GM04504 (cell line): ENCODE results near the gene SNHG17.
"Not testable (repeated sequence)": the region's sequence is repeated elsewhere in the genome, so short reads cannot be mapped to it uniquely, and the experiment has no call there.

Experiments
- DNase-seq: peaks from one replicate; pipeline ENCODE4 v3.0.0-alpha.2; 2012; ENCODE audit warnings: low read depth

SNHG17 gene

DNA sequence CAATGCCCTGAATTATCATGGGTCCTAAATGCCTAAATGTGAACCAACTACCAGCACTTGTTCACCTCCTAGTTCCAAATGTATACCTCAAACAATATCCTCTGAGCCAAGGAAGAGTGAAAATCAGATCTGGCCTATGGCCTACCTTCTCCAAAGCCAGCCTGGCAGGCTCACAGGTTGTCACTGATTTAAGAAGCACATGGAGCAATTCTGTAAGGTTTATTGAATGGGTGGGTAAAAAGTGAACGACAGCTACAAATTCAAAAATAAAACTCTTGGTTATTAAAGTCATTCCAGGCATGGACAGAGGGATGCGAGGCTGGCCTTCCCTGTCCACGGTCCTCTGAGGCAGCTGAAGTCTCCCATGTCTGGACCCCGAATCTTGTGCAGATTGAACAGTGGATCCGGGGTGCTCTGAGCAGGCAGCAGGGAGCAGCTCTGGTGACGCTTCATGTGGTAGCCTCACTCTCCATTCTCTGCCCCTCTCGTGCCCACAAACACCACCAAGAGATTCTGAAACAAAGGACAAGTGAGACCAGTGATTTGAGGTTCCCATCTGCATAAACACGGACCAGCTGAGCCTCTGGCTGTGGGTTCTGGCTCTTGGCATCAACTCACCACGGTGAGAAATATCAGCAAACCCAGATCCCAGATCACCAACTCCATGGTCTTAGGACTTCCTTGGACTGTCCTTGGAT lies 14.6 kb downstream of the SNHG17 start:
- DNase-seq: no peak

DNA sequence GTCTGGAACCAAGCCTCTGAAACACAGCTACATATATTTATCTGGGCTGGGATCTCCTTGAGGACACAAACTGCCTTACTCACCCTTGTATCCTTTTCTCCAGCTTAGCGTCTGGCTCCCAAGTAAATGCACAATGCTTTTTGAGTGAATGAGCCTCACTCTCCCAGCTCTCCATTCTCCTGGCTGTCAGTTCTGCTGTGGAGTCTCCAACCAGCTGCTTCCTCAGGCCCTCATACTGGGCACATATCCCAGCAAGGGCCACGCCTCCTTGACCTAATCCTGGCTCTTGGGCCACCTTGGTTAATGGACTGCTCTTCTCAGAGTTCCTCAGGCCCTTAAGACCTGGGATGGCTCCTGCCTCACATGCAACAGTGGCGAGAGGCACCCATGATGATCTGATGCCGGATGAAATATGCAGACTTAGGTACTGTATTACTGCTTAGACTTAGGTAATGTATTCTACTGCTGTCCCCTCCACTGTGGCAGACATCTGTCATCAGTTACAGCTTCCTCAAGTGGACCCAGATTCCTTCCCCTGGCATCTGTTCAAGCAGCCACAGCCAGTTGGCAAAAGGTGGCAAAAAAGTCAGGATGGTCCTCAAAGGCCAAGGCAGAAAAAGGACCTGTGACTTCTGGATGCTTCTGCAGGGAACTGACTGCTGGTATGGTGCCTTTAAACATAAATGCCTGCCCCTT lies 16.5 kb downstream of the SNHG17 start:
- DNase-seq: no peak

DNA sequence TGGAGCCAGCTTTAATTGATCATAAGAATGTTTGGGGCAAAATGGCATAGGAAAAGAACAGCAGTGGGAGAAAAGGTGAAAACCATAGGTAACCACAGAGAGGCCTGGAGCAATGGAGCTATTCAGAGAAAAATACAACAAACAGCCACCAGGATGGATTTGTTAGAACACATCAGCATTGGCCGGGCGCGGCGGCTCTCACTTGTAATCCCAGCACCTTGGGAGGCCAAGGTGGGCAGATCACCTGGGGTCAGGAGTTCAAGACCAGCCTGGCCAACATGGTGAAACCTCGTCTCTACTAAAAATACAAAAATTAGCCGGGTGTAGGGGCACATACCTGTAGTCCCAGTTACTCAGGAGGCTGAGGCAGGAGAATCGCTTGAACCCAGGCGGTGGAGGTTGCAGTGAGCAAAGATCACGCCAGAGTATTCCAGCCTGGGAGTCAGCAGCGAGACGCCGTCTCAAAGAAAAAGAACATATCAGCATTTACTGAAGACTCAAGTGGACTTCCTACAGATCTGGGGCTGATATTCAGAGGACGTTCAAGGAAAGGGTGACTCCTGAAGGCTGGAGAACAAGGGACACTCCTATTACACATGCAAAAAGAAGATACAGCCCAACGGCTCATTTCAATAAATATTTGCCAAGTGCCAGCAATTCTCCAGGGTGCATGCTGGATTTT lies 20.2 kb downstream of the SNHG17 start:
- DNase-seq: no peak

DNA sequence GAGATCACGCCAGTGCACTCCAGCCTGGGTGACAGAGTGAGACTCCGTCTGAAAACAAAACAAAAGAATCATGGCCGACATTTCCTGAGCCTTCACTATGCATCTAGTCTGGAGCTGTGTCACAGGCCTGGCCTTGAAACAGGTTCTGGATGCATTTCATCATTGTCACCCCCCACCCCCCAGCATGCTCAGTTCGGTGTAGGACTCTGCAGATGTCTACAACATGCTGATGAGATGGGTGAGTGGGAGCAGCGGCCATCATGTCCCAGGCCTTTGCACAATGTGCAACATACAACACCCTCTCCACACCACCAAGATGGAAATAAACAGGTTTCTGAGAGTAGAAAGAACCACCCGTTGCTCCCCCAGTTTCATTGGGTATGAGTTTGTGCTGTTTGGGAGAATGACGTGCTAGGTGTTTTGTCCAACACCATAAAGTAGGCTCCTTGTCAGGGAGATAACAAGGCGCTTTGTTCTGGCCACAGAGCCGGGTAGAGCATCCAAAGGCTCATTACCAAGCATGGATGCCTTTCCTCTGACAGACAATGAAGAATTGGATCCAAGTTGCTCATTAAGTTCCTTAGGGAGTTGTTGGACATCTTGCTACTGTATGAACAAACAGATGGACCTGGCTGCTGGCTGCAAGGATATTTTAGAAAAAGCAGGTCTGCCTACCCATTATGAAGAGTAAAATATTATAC lies 22.1 kb downstream of the SNHG17 start:
- no peak for DNase-seq

DNA sequence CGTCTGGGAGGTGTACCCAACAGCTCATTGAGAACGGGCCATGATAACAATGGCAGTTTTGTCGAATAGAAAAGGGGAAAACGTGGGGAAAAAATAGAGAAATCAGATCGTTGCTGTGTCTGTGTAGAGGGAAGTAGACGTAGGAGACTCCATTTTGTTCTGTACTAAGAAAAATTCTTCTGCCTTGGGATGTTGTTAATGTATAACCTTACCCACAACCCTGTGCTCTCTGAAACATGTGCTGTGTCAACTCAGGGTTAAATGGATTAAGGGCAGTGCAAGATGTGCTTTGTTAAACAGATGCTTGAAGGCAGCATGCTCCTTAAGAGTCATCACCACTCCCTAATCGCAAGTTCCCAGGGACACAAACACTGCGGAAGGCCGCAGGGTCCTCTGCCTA lies 27.3 kb downstream of the SNHG17 start:
- DNase-seq: not testable (repeated sequence)

DNA sequence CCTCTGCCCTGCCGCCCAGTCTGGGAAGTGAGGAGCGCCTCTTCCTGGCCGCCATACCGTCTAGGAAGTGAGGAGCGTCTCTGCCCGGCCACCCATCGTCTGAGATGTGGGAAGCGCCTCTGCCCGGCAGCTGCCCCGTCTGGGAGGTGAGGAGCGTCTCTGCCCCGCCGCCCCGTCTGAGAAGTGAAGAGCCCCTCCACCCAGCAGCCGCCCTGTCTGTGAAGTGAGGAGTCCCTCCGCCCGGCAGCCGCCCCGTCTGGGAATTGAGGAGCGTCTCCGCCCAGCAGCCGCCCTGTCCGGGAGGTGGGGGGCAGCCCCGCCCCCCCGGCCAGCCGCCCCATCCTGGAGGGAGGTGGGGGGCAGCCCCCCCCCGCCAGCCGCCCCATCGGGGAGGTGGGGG lies 27.8 kb downstream of the SNHG17 start:
- DNase-seq: no peak

DNA sequence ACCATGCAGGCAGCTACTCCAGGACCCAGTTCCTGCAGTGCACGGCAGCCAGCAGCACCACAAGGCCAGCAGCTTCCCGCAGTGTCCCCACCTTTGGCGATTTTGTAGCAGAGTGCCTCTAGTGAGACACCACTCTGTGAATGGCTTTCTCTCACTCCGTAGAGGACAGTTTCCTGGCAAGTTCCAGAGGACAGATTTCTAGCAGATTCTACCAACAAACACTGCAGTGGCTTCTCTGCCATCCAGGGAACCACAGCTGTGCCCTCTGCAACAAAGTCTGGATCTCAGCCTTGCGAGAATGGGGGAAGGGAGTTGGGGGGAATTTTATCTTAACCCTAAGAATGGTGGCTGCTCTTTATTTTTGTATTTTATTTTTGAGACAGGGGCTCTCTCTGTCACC lies 28.7 kb downstream of the SNHG17 start:
- no peak for DNase-seq

DNA sequence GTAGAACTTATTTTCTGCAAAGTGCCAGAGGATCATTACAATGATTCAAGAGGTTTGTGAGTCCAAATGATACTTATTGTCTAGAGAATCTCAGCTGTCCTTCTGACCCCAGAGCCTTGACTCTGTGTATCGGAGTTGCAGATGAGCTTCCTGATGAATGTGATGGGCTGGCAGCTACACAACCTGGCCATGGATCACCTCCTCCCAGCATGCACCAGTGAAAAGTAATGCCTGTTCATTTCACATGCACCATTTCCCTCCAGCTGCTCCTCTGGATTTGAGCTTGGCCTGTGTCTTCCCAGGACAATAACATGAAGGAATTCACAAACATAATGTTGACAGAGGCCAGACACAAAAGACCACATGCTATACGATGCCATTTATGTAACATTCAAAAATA lies 30.0 kb downstream of the SNHG17 start:
- DNase-seq: no peak

DNA sequence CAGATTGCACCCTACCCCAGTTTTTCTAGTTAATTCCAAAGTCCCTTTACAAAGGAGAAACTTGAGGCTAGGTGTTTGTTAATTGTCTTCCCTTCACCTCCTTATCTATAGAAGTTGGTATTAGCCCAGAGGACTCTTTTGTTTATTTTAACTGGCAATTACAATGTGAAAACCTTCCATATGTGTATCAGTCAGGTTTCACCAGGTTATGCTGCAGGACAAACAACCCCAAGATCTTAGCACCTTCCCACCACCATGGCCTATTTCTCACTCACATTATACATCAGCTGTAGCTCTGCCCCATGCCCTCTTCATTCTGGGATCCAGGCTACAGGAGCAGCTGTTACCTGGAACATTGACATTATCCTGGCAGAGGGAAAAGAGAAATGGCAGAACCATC lies 31.1 kb downstream of the SNHG17 start:
- no peak for DNase-seq

DNA sequence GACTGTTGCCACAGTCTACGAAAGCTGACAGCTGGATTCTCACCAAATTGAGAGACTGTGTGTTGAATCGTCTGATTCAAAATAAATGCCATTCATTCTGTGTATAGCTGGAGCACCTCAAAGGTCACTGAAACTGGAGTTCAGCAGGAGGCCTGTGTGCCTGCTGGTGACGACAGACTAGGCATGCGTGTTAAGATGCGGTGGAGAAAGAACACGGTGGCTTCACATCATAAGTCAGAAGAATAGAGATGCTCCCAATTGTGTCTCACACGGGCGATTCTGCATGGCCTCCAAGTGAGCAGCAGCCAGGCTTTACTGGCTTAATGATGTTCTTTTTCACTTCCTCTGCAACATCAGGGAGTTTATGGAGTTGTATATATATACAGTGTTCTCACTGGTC lies 32.3 kb downstream of the SNHG17 start:
- no peak for DNase-seq

DNA sequence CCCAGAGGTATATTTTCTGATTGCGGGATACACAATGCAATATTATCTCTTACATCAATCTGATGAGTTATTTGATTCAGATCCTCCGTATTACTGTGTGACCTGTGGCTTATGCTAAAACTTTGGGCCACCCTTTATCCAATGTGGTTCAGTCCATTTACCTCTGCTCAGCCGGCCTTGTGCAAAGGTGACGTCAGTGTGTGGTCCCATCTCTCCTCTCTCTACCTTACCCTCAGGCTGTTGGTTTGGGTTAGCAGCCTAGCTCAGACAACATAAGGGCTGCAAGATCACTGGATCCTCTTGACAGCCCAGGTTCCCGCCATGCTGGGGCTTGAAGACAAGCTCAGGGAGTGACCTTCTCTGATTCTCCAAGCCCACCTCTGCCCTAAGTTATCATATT lies 33.0 kb downstream of the SNHG17 start:
- DNase-seq: no peak

DNA sequence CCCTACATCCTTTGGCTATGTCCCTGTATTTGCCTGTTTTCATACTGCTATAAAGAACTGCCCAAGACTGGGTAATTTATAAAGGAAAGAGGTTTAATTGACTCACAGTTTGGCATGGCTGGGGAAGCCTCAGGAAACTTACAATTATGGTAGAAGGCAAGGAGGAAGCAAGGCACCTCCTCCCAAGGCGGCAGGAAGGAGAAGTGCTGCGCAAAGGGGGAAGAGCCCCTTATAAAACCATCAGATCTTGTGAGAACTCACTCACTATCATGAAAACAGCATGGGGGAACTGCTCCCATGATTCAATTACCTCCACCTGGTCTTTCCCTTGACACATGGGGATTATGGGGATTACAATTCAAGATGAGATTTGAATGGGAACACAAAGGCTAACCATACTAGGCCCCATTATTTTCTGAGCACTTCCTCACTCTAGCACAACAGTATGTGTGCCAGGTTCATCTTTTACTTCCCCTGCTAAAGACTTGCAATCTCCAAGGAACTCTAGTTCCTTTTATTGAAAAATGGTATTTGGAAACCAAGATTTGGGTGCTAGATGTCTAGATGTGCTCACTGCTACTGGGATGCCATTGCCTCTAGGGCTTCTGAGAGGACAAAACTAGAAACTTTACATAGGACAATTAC lies 39.3 kb downstream of the SNHG17 start:
- not testable (repeated sequence) for DNase-seq

DNA sequence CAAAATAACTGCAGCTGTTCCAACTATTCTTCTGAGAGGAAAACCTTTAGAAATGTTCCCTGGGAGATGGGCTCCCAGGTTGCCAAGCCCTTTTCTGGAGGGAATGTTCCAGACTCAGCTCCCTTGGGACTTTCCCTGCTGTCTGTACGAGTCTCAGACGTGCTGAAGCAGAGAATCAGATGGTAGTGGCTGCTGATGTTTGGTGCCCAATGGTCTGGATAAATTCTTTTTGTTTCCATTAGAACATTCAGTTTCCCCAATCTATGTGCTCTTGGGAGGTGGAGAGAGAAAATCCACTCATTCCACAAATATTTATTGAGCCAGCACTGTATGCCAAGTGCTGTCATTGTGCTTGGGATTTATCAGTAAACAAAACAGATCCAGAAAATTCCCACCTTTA lies 40.0 kb downstream of the SNHG17 start:
- no peak for DNase-seq

DNA sequence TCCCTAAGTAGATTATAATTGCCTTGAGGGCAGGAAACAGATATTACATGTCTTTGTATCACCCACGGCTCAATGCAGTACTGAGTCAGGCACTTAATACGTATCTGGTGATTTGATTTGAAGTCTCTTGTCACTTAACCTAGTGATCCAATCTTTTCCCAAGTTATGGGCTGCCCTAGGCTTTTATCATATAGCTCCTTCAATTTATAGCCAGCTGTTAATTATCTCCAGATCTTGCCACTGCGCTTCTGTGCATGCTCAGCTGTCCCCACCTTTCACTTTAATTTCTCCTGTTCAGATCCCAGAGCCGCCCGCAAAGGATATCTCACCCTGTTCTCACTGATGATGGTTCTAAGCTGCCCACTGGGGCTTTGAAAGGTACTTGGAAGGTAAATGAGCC lies 41.9 kb downstream of the SNHG17 start:
- DNase-seq: no peak

DNA sequence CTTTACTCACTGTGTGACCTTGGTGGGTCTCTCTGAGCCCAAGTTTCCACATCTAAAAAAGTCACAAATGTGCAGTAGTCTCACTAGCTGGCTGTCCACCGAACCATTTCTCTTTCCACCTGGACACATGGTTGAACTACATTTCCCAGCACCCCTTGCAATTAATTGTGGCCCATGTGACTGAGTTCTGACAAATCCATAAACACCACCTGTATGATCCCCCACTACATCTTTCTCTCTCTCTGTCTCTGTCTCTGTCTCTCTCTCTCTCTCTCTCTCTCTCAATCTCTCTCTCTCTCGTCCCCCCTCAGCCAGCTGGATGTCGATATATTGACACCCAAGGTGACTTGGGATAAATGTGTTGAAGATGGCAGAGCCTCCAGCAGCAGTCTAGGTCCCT lies 42.8 kb downstream of the SNHG17 start:
- DNase-seq: no peak

DNA sequence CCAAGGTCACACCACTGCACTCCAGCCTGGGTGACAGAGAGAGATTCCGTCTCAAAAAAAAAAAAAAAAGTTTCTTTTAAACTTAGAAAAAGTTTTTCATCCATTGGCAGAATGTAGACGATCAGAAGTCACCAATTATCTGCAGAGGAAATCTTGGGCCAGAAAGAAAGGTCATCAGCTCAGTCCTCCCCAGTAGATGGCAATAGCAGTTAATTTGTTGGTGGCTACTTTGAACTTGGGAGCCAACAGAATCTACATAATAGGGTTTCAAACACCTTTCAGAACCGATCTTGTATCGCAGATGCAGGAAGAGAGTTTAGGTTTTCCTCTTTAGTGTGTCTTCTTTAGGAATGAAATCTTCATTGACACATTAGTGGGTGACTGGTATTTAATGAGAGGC lies 47.2 kb downstream of the SNHG17 start:
- no peak for DNase-seq

DNA sequence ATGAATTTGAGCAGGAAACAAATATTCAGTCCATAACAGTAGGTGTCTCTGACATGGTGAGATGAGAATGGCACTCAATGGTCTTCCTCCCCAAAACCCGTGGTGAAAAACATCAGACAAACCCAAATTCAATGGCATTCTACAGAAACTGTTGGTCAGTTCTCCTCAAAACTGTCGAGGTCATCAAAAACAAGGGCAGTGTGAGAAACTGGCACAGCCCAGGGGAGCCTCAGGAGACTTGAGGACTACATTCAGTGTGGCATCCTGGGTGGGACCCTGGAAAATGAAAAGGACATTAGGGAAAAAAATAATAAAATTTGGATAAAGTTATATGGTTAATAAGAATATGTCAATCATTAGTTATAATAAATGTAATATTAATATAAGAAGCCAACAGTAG lies 48.3 kb downstream of the SNHG17 start:
- no peak for DNase-seq

DNA sequence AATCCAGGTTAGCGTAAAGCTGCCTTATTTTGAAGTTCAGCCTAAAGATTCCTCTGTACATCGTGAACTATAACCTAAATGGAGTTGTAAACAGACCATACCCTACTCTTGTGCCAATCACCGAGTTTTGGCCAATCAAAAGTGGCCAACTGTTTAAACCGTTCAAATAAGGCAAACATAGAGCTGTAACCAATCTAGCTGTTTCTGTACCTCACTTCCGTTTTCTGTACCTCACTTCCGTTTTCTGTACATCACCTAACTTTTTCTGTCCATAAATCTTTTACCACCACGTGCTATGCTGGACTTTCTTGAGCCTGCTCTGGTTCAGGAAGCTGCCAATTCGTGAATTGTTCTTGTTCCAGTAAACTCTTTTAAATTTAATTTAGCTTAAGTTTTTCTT lies 49.1 kb downstream of the SNHG17 start:
- no peak for DNase-seq

DNA sequence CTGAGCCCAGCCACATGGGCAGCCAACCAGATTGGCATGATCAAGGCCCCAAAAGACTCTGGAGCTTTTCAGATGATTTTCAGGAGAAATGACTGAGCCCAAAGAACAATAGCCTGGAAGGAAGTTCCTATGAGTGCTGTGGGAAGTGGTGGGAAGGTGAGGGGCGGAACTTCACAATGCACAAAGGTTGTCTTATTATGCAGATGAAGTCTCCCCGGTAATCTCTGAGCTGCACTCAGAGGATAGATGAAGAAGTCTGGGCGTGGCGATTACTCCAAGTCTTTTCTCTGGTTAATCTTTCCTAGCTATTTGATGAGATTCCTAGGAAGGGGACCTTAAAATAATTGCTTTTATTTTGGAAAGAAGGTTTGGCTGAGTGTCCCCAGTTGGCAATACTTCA lies 52.0 kb downstream of the SNHG17 start:
- DNase-seq: no peak

DNA sequence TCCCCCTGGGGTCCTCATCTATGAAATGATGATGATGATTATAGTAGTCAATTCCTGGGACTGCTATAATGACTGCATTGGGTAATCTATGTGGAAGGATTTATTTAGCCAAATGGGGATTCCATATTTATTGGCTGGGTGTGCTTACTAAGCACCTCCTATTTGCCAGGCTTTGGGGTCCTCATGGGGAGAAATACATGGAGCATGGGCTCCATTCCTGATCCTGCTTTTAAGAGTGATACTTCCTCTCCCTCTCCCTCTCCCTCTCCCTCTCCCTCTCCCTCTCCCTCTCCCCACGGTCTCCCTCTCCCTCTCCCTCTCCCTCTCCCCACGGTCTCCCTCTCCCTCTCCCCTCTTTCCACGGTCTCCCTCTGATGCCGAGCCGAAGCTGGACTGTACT lies 57.3 kb downstream of the SNHG17 start:
- DNase-seq: not testable (repeated sequence)

DNA sequence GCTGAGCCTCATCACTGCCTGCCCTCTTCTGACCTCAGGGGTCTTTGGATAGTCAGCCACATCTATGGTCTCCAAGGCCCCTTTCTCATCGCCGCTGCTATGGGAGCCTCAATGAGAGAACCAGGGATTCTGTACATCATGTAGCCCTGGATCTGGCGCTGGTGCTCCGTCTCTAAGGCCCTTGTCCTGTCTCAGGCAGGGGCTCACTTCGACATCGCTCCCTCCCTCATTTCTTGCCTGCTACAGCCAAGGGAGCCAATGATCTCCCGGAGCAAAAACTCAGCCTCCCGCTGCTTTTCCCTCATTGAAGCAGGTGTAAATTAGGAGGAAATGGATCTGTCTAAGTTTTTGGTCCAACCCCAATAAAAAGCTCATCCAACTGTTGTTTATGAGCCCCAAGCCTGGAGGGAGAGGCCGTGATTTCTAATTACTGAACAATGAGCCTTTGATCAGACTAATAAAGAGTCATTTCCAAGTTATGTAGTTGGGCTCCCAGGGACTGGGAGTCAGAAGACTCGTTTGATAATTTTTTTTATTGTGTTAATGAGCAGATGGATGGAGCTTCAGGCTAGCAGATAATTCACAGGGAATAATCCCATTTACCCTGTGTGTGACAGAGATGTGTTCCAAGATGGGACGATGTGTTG lies 58.0 kb downstream of the SNHG17 start:
- no peak for DNase-seq

DNA sequence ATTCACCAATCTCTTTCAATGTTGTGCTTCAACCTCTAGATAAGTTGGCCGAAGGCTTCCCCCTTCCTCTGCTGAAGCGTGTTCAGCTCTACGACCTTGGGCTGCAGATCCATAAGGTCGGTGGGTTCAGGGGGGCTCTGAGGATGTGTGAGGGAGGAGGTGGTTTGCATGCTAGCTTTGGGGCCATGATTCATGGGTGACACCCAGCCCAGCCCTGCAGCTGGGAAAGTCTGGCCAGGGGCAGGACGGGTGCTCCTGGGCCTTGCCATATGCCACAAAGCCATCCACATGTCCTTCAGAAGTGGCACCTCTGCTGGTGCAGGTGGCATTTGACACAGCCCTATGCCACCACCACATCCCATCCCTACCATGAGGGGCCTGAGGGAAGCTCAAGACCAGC lies 61.2 kb downstream of the SNHG17 start:
- DNase-seq: no peak
